Thyroid gland (tissue), 4 donors: ENCODE data around the gene OMP.

ENCODE experiments used
- POLR2A ChIP-seq, 2 donors: fragments of 450-650 bp; IDR thresholded peaks; one replicate each; pipeline ENCODE4 v1.6.1; 2017; ENCODE audit warnings: antibody characterized with exemption in 2 of 2, mild to moderate bottlenecking in 2 of 2, moderate library complexity in 1 of 2
- TF ChIP-seq, protein P1 (sequence below), 6 experiments: fragments of 200-600 bp in 3 of 6; fragments of 450-650 bp in 3 of 6; sonication (generic) in 3 of 6; IDR thresholded peaks; one replicate each; pipeline ENCODE4 v1.5.1; 2016 to 2019; ENCODE audit warnings: antibody characterized with exemption in 6 of 6, mild to moderate bottlenecking in 2 of 6, inconsistent platforms in 1 of 6, moderate library complexity in 1 of 6

DNA sequence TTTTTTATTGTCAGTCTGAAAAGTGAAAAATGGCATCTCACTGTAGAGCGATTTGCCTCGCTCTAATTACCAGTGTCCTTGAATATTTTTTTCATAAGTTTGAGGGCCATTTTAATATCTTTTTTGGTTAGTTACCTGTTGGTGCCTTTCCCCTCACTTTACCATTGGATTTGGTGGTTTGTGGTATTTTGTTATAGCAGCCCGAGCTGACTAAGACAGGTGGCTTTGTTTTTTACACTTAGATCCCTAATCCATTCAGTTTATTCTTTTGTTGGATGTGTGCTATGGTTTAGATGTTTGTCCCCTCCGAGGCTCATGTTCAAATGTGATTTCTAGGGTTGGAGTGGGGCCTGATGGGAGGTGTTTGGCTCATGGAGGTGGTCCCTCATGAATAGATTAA is 42.4 kb upstream of the OMP start:
- TF ChIP-seq, protein P1, sequence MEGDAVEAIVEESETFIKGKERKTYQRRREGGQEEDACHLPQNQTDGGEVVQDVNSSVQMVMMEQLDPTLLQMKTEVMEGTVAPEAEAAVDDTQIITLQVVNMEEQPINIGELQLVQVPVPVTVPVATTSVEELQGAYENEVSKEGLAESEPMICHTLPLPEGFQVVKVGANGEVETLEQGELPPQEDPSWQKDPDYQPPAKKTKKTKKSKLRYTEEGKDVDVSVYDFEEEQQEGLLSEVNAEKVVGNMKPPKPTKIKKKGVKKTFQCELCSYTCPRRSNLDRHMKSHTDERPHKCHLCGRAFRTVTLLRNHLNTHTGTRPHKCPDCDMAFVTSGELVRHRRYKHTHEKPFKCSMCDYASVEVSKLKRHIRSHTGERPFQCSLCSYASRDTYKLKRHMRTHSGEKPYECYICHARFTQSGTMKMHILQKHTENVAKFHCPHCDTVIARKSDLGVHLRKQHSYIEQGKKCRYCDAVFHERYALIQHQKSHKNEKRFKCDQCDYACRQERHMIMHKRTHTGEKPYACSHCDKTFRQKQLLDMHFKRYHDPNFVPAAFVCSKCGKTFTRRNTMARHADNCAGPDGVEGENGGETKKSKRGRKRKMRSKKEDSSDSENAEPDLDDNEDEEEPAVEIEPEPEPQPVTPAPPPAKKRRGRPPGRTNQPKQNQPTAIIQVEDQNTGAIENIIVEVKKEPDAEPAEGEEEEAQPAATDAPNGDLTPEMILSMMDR (IDR thresholded peaks at IDR 0.05): no peak
- no peak for TF ChIP-seq POLR2A (IDR thresholded peaks at IDR 0.05)
